ENCODE results near the gene HS1BP3. TPM values are rescaled to one million over a fixed set of nuclear protein-coding genes. Genes with fewer than 3 reads are reported as not detected.

The HS1BP3 gene
- total and polyA plus RNA-seq, 2 of the 13 experiments (the other 11 are each of a cell fraction or from before 2014, with no cell fraction given), result 15.2 to 22.0 TPM

GRCh38 chr2:20569464-20570223 lies 81.3 kb downstream of the HS1BP3 start (continued):
- TF ChIP-seq SYNCRIP (IDR thresholded peaks at IDR 0.05; ENCODE audit: insufficient read depth, low read depth, low read length), result no peak
- TF ChIP-seq ZNF563 (CRISPR knock-in tag; IDR thresholded peaks at IDR 0.05), result no peak
- 0 out of 2 replicates have a peak, but pooled peaks have one; percentile 31 for TF ChIP-seq RAD21 (CRISPR knock-in tag; IDR thresholded peaks at IDR 0.05)
- TF ChIP-seq ZNF546 (CRISPR knock-in tag; conservative IDR thresholded peaks at IDR 0.05), result no peak
- TF ChIP-seq MEF2D (CRISPR knock-in tag; IDR thresholded peaks at IDR 0.05), result no peak
- TF ChIP-seq DPF2 (CRISPR knock-in tag; IDR thresholded peaks at IDR 0.05; ENCODE audit: borderline replicate concordance, low read depth), result no peak
- no peak for TF ChIP-seq DMAP1 (CRISPR knock-in tag; IDR thresholded peaks at IDR 0.05)
- no peak; the same call in 1 of the 2 replicates for TF ChIP-seq RARA (CRISPR knock-in tag; IDR thresholded peaks at IDR 0.05)
- peak; percentile 77; the same call in 1 of the 2 replicates for TF ChIP-seq TEF (CRISPR knock-in tag; IDR thresholded peaks at IDR 0.05)
- TF ChIP-seq ZBTB46 (CRISPR knock-in tag; IDR thresholded peaks at IDR 0.05; ENCODE audit: borderline replicate concordance), result no peak
- TF ChIP-seq HNF4G (IDR thresholded peaks at IDR 0.05; ENCODE audit: borderline replicate concordance, low read depth, low read length), result peak; percentile 65; the same call in 1 of the 2 replicates
- 0 out of 2 replicates have a peak, but pooled peaks have one; percentile 35 for TF ChIP-seq HNF4G (CRISPR knock-in tag; IDR thresholded peaks at IDR 0.05; ENCODE audit: borderline replicate concordance, low read depth)
- TF ChIP-seq ZGPAT (CRISPR knock-in tag; IDR thresholded peaks at IDR 0.05), result no peak
- TF ChIP-seq BATF2 (CRISPR knock-in tag; IDR thresholded peaks at IDR 0.05), result no peak
- TF ChIP-seq HMG20B (CRISPR knock-in tag; conservative IDR thresholded peaks at IDR 0.05), result no peak
- TF ChIP-seq ZNF407 (CRISPR knock-in tag; IDR thresholded peaks at IDR 0.05; ENCODE audit: not compliant biosample characterization), result no peak

All from HepG2 (cell line).